HepG2 (cell line): ENCODE results near the gene LTA4H. TPM values are rescaled to one million over a fixed set of nuclear protein-coding genes. Genes with fewer than 3 reads are reported as not detected.

ENCODE experiments used
- AKNA ChIP-seq: sonication (generic); formaldehyde crosslinking; IDR thresholded peaks from 2 replicates; pipeline ENCODE4 v1.4.0; 2020; ENCODE audit warnings: missing genetic modification reagents, borderline replicate concordance
- CREB1 ChIP-seq, 2 experiments: fragments of 450-650 bp in 1 of 2; IDR thresholded peaks; 2 replicates each; pipeline ENCODE4 v1.6.1; 2016 to 2017; ENCODE audit warnings: control low read depth in 1 of 2, mild to moderate bottlenecking in 1 of 2, missing compliant biosample characterization in 1 of 2, missing genetic modification characterization in 1 of 2
- DDIT3 ChIP-seq: sonication (generic); formaldehyde crosslinking; IDR thresholded peaks from 2 replicates; pipeline ENCODE4 v1.4.0; 2020; ENCODE audit warnings: mild to moderate bottlenecking, missing genetic modification reagents
- KLF15 ChIP-seq: sonication (generic); formaldehyde crosslinking; IDR thresholded peaks from 2 replicates; pipeline ENCODE4 v1.8.1; 2023; ENCODE audit warnings: borderline replicate concordance, mild to moderate bottlenecking, inconsistent platforms, missing genetic modification reagents, mixed read lengths
- MAZ ChIP-seq, 2 experiments: sonication (generic) in 1 of 2; formaldehyde crosslinking in 1 of 2; IDR thresholded peaks; 2 replicates each; pipeline versions ENCODE4 v1.5.0 to v1.6.1; 2012 to 2020; ENCODE audit warnings: low read depth in 2 of 2, mild to moderate bottlenecking in 2 of 2, borderline replicate concordance in 1 of 2, improper control_type of control experiment in 1 of 2, low read length in 1 of 2, missing genetic modification reagents in 1 of 2, moderate library complexity in 1 of 2
- PATZ1 ChIP-seq: sonication (generic); formaldehyde crosslinking; IDR thresholded peaks from 2 replicates; pipeline ENCODE4 v1.4.0; 2020; ENCODE audit warnings: missing genetic modification reagents
- STAT6 ChIP-seq: sonication (generic); formaldehyde crosslinking; IDR thresholded peaks from 2 replicates; pipeline ENCODE4 v1.4.0; 2020; ENCODE audit warnings: missing genetic modification reagents, mild to moderate bottlenecking, borderline replicate concordance
- TBP ChIP-seq: sonication (generic); formaldehyde crosslinking; IDR thresholded peaks from 2 replicates; pipeline ENCODE4 v1.5.0; 2020; ENCODE audit warnings: missing genetic modification reagents
- ZBTB42 ChIP-seq: sonication (generic); formaldehyde crosslinking; IDR thresholded peaks from 2 replicates; pipeline ENCODE4 v1.5.0; 2020; ENCODE audit warnings: mild to moderate bottlenecking, missing genetic modification reagents
- ZNF142 ChIP-seq: sonication (generic); formaldehyde crosslinking; IDR thresholded peaks from 2 replicates; pipeline ENCODE4 v1.4.0; 2020; ENCODE audit warnings: missing genetic modification reagents
- polyA plus RNA-seq, 8 experiments: library from polyadenylated mRNA; depleted of rRNA in 3 of 8; stranded (reverse) in 7 of 8; unstranded in 1 of 8; fragments of >200 nt; fragmentation: Illumina TruSeq in 4 of 8; extraction: Trizol in 4 of 8; gene quantifications; 2 replicates each; pipeline versions ENCODE4 v1.2.1 to v1.2.3, GENCODE V29; 2011 to 2016; ENCODE audit warnings: low read depth in 4 of 8, missing spikeins in 1 of 8, mixed read lengths in 1 of 8; ENCODE audit not compliant: insufficient read depth in 1 of 8
- total RNA-seq, 5 experiments: library from RNA; depleted of rRNA; stranded (reverse); fragments of >200 nt; fragmentation: Illumina TruSeq; extraction: Trizol; gene quantifications; 2 replicates each; pipeline ENCODE4 v1.2.3, GENCODE V29; 2016; ENCODE audit warnings: low read depth in 1 of 5

The LTA4H gene
- total and polyA plus RNA-seq, 2 of the 13 experiments (the other 11 are each of a cell fraction or from before 2014, with no cell fraction given): 87.5 to 90.4 TPM

- TF ChIP-seq AKNA (no peak), MAZ (IDR thresholded peaks at IDR 0.05; ENCODE audit: borderline replicate concordance, low read depth, low read length) (no peak), MAZ (CRISPR knock-in tag; IDR thresholded peaks at IDR 0.05; ENCODE audit: low read depth) (no peak), PATZ1 (CRISPR knock-in tag) (no peak), TBP (CRISPR knock-in tag) (no peak), CREB1 (IDR thresholded peaks at IDR 0.05) (no peak), CREB1 (CRISPR knock-in tag; IDR thresholded peaks at IDR 0.05) (peak; percentile 57), ZBTB42 (no peak), STAT6 (CRISPR knock-in tag) (peak; percentile 58; the same call in 1 of the 2 replicates), ZNF142 (CRISPR knock-in tag) (no peak), KLF15 (CRISPR knock-in tag) (no peak), DDIT3 (CRISPR knock-in tag) (no peak)
Observed at GRCh38 chr12:95966287-95966870, 69.0 kb downstream of the LTA4H start (continued).
